Ureter (tissue), 1 donor: Measurements from ENCODE around the gene KCNH8. TPM values are rescaled to one million over a fixed set of nuclear protein-coding genes. Genes with fewer than 3 reads are reported as not detected.

Experiments used
- DNase-seq: peaks from one replicate; pipeline ENCODE4 v3.0.0-alpha.2; 2020; ENCODE audit warnings: low spot score
- total RNA-seq: library from RNA; stranded (reverse); gene quantifications from one replicate; pipeline ENCODE4 v1.2.4, GENCODE V29; 2023
- donor health status: DM: yes; HTN: yes; CAD: no.

The KCNH8 gene
- total RNA-seq, 1 donor from 2014 or later, result 0.26 TPM

GRCh38 chr3:19485267-19485666 lies 337.0 kb downstream of the KCNH8 start:
- no peak for DNase-seq

GRCh38 chr3:19487386-19487785 lies 339.1 kb downstream of the KCNH8 start:
- DNase-seq, result no peak

- no peak for DNase-seq
Observed at GRCh38 chr3:19488939-19489338, 340.6 kb downstream of the KCNH8 start.

GRCh38 chr3:19489936-19490335 lies 341.6 kb downstream of the KCNH8 start:
- no peak for DNase-seq

GRCh38 chr3:19506171-19506570 lies 357.9 kb downstream of the KCNH8 start:
- no peak for DNase-seq

GRCh38 chr3:19522305-19522704 lies 374.0 kb downstream of the KCNH8 start:
- no peak for DNase-seq

GRCh38 chr3:19526071-19526470 lies 377.8 kb downstream of the KCNH8 start:
- DNase-seq, result no peak

- no peak for DNase-seq
Observed at GRCh38 chr3:19527746-19528145, 379.4 kb downstream of the KCNH8 start.

GRCh38 chr3:19531426-19531825 lies 383.1 kb downstream of the KCNH8 start:
- no peak for DNase-seq

- no peak for DNase-seq
Observed at GRCh38 chr3:19539518-19540392, 391.4 kb downstream of the KCNH8 start.

GRCh38 chr3:19540464-19540863 lies 392.2 kb downstream of the KCNH8 start:
- DNase-seq, result no peak

GRCh38 chr3:19541284-19541683 lies 393.0 kb downstream of the KCNH8 start:
- DNase-seq, result no peak

GRCh38 chr3:19543212-19543841 lies 395.0 kb downstream of the KCNH8 start:
- no peak for DNase-seq

GRCh38 chr3:19547665-19548464 lies 399.6 kb downstream of the KCNH8 start:
- DNase-seq, result no peak

- DNase-seq, result no peak
Observed at GRCh38 chr3:19559724-19560442, 411.6 kb downstream of the KCNH8 start.

- DNase-seq, result no peak
Observed at GRCh38 chr3:19573644-19574043, 425.3 kb downstream of the KCNH8 start.

GRCh38 chr3:19574268-19574667 lies 426.0 kb downstream of the KCNH8 start:
- DNase-seq, result no peak

- DNase-seq, result no peak
Observed at GRCh38 chr3:19576343-19576742, 428.0 kb downstream of the KCNH8 start.
